A673 (cell line): Measurements from ENCODE around the gene SCTR.

ENCODE experiments used
- EZH2 ChIP-seq: fragments of 200-600 bp; sonication (generic); IDR thresholded peaks from 2 replicates; pipeline ENCODE4 v1.6.1; 2017; ENCODE audit warnings: borderline replicate concordance, low read depth, mild to moderate bottlenecking, mixed read lengths, antibody characterized with exemption, low read length; ENCODE audit not compliant: poor library complexity, severe bottlenecking
- TF ChIP-seq, protein P1 (sequence below): fragments of 300-800, 200-600 bp; sonication (generic); conservative IDR thresholded peaks from 2 replicates; pipeline ENCODE4 v1.5.1; 2017; ENCODE audit warnings: low read depth, mild to moderate bottlenecking, antibody characterized with exemption, low read length, moderate library complexity, mixed read lengths

DNA sequence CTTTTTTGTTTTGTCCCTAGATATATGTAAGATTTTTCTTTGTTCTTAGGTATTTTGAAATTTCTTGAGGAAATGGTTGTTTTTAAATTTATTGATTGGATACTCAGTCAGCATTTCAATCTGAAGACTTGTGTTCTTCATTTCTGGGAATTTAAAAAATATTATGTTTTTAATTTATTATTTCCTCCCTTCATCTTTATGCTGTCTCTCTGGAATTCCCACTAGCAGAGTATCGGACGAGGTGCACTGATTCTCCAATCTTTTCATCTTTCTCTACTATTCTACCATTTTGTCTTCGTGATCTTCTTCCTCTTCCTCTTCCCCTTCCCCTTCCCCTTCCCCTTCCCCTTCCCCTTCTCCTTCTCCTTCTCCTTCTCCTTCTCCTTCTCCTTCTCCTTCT lies 12.3 kb downstream of the SCTR start:
- TF ChIP-seq, protein P1, sequence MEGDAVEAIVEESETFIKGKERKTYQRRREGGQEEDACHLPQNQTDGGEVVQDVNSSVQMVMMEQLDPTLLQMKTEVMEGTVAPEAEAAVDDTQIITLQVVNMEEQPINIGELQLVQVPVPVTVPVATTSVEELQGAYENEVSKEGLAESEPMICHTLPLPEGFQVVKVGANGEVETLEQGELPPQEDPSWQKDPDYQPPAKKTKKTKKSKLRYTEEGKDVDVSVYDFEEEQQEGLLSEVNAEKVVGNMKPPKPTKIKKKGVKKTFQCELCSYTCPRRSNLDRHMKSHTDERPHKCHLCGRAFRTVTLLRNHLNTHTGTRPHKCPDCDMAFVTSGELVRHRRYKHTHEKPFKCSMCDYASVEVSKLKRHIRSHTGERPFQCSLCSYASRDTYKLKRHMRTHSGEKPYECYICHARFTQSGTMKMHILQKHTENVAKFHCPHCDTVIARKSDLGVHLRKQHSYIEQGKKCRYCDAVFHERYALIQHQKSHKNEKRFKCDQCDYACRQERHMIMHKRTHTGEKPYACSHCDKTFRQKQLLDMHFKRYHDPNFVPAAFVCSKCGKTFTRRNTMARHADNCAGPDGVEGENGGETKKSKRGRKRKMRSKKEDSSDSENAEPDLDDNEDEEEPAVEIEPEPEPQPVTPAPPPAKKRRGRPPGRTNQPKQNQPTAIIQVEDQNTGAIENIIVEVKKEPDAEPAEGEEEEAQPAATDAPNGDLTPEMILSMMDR = no peak
- no peak for TF ChIP-seq EZH2
